ENCODE measurements around the gene SPAG16. TPM values are rescaled to one million over a fixed set of nuclear protein-coding genes. Genes with fewer than 3 reads are reported as not detected.

SPAG16 gene
- total and polyA plus RNA-seq, 2 of the 13 experiments (the other 11 are each of a cell fraction or from before 2014, with no cell fraction given), result 9.6 to 26.5 TPM

- TF ChIP-seq ZNF687 (CRISPR knock-in tag; IDR thresholded peaks at IDR 0.05), result peak; percentile 10; the same call in 1 of the 2 replicates
- TF ChIP-seq ZFP1 (CRISPR knock-in tag; IDR thresholded peaks at IDR 0.05), result no peak; the same call in 1 of the 2 replicates
- peak; percentile 38; the same call in 1 of the 2 replicates for TF ChIP-seq PATZ1 (CRISPR knock-in tag; IDR thresholded peaks at IDR 0.05)
- TF ChIP-seq PPARG (CRISPR knock-in tag; conservative IDR thresholded peaks at IDR 0.05), result peak; percentile 55; the same call in 1 of the 2 replicates
- TF ChIP-seq, protein P1, sequence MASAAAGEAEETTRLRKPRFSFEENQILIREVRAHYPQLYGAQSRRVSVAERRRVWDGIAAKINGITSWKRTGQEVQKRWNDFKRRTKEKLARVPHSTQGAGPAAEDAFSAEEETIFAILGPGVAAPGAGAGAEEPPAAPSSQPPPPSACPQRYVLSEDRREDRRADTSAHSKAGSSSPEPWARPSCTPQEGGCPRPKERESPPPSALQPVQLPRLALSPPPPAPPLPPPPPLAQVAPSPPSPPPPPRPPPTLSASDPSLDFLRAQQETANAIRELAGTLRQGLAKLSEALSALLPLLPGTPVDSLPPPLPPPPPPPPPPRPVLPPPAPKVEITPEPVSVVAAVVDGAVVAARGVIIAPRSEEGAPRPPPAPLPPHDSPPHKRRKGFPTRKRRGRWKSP (CRISPR knock-in tag; IDR thresholded peaks at IDR 0.05), result peak; percentile 86
- no peak for TF ChIP-seq TAF15 (IDR thresholded peaks at IDR 0.05; ENCODE audit: low read depth, low read length, poor library complexity, severe bottlenecking)
- no peak for TF ChIP-seq TBL1XR1 (IDR thresholded peaks at IDR 0.05; ENCODE audit: borderline replicate concordance, low read length, partially characterized antibody)
- TF ChIP-seq ZNF275 (CRISPR knock-in tag; IDR thresholded peaks at IDR 0.05; ENCODE audit: borderline replicate concordance), result peak; percentile 92; the same call in 1 of the 2 replicates
- TF ChIP-seq ETV5 (CRISPR knock-in tag; IDR thresholded peaks at IDR 0.05; ENCODE audit: borderline replicate concordance), result no peak; the same call in 1 of the 2 replicates
- no peak for TF ChIP-seq CREB1 (IDR thresholded peaks at IDR 0.05)
- TF ChIP-seq CREB1 (CRISPR knock-in tag; IDR thresholded peaks at IDR 0.05), result no peak
- no peak for TF ChIP-seq PCBP2 (optimal IDR thresholded peaks at IDR 0.05; ENCODE audit: low read depth, low read length, poor library complexity, severe bottlenecking)
- TF ChIP-seq ZNF484 (CRISPR knock-in tag; IDR thresholded peaks at IDR 0.05; ENCODE audit: borderline replicate concordance, low read depth), result no peak
- TF ChIP-seq EHMT2 (IDR thresholded peaks at IDR 0.05; ENCODE audit: borderline replicate concordance, low read depth, low read length), result peak; percentile 97
- TF ChIP-seq BRD4 (CRISPR knock-in tag; IDR thresholded peaks at IDR 0.05), result no peak
- TF ChIP-seq TBX2 (CRISPR knock-in tag; IDR thresholded peaks at IDR 0.05; ENCODE audit: borderline replicate concordance), result peak; percentile 54; the same call in 1 of the 2 replicates
- TF ChIP-seq, protein P2, sequence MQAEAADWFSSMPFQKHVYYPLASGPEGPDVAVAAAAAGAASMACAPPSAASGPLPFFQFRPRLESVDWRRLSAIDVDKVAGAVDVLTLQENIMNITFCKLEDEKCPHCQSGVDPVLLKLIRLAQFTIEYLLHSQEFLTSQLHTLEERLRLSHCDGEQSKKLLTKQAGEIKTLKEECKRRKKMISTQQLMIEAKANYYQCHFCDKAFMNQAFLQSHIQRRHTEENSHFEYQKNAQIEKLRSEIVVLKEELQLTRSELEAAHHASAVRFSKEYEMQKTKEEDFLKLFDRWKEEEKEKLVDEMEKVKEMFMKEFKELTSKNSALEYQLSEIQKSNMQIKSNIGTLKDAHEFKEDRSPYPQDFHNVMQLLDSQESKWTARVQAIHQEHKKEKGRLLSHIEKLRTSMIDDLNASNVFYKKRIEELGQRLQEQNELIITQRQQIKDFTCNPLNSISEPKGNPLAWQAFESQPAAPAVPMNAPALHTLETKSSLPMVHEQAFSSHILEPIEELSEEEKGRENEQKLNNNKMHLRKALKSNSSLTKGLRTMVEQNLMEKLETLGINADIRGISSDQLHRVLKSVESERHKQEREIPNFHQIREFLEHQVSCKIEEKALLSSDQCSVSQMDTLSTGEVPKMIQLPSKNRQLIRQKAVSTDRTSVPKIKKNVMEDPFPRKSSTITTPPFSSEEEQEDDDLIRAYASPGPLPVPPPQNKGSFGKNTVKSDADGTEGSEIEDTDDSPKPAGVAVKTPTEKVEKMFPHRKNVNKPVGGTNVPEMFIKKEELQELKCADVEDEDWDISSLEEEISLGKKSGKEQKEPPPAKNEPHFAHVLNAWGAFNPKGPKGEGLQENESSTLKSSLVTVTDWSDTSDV (CRISPR knock-in tag; IDR thresholded peaks at IDR 0.05), result peak; percentile 91; the same call in 1 of the 2 replicates
Measured at GRCh38 chr2:214410918-214411554, 1126.8 kb downstream of the SPAG16 start, which contains the start of gene VWC2L (continued).
